Activated CD4-positive, alpha-beta memory T cell treated with anti-CD3 and anti-CD28 coated beads, Interleukin-2, amount 10 ng/mL, durations not matched to agents 7 days and 5 days (primary cell): ENCODE results near the gene NXPH1. TPM values are rescaled to one million over a fixed set of nuclear protein-coding genes. Genes with fewer than 3 reads are reported as not detected.

Source experiments
- CTCF ChIA-PET: fragments of 350-600 bp; sonication (Branson Sonifier 250); formaldehyde crosslinking; loops from one replicate; lab custom pipeline; 2021; ENCODE audit warnings: antibody characterized with exemption, inconsistent platforms; lab: Charles Lee
- POLR2A ChIA-PET: fragments of 350-600 bp; sonication (Branson Sonifier 250); formaldehyde crosslinking; loops from one replicate; lab custom pipeline; 2021; ENCODE audit warnings: antibody characterized with exemption; lab: Charles Lee
- DNase-seq: peaks from one replicate; pipeline ENCODE4 v3.0.0-alpha.2; 2020
- H3K27ac Mint-ChIP-seq: one replicate; pipeline ENCODE4 v1.8.0; 2021; ENCODE audit warnings: mild to moderate bottlenecking, mixed read lengths
- H3K27me3 Mint-ChIP-seq: one replicate; pipeline ENCODE4 v1.8.0; 2021; ENCODE audit warnings: mixed read lengths
- H3K36me3 Mint-ChIP-seq: one replicate; pipeline ENCODE4 v1.8.0; 2021; ENCODE audit warnings: low read depth, mixed read lengths
- H3K4me1 Mint-ChIP-seq: one replicate; pipeline ENCODE4 v1.8.0; 2021; ENCODE audit warnings: mixed read lengths
- H3K4me3 Mint-ChIP-seq: one replicate; pipeline ENCODE4 v1.8.0; 2021; ENCODE audit warnings: mild to moderate bottlenecking, mixed read lengths
- H3K9me3 Mint-ChIP-seq: one replicate; pipeline ENCODE4 v1.8.0; 2021; ENCODE audit warnings: mixed read lengths
- total RNA-seq, 2 experiments: library from RNA; stranded (reverse); gene quantifications; one replicate each; pipeline ENCODE4 v1.2.3, GENCODE V29; 2021

The NXPH1 gene
- total RNA-seq, 2 experiments from 2014 or later: not detected

DNA sequence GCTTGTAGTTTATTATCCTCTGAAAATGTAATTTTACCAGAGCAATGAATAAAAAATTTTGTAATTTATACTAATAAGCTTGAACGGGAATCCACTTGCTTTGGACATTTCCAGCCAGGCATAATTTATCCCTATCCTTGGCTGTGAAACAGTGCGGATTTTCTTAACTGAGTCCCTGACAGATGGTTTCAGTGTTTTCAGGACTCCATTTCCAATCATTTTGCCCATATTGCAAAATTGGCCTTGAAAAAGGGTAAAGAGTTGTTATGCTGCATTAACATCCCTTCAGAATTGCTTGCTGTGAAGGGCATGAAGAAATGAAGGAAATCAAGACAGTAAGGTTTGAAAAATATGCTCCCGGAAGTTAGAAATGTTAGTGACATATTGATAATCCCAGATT is 57.7 kb downstream of the NXPH1 start:
- Mint-ChIP-seq H3K27me3 (no peaks in the 10 kb centered on the region), H3K9me3 (no peaks in the 10 kb centered on the region), H3K4me3 (no peak overlapping the region), H3K27ac (no peak overlapping the region), H3K36me3 (no peaks in the 10 kb centered on the region), H3K4me1 (no peaks in the 10 kb centered on the region)
- no peak for DNase-seq
- POLR2A ChIA-PET: no interaction called here
- CTCF ChIA-PET: interaction anchor here (0.6 kb wide), 1 partner anchor 1956 kb away, joined by 3 read pairs; no protein-coding TSS in a partner anchor

DNA sequence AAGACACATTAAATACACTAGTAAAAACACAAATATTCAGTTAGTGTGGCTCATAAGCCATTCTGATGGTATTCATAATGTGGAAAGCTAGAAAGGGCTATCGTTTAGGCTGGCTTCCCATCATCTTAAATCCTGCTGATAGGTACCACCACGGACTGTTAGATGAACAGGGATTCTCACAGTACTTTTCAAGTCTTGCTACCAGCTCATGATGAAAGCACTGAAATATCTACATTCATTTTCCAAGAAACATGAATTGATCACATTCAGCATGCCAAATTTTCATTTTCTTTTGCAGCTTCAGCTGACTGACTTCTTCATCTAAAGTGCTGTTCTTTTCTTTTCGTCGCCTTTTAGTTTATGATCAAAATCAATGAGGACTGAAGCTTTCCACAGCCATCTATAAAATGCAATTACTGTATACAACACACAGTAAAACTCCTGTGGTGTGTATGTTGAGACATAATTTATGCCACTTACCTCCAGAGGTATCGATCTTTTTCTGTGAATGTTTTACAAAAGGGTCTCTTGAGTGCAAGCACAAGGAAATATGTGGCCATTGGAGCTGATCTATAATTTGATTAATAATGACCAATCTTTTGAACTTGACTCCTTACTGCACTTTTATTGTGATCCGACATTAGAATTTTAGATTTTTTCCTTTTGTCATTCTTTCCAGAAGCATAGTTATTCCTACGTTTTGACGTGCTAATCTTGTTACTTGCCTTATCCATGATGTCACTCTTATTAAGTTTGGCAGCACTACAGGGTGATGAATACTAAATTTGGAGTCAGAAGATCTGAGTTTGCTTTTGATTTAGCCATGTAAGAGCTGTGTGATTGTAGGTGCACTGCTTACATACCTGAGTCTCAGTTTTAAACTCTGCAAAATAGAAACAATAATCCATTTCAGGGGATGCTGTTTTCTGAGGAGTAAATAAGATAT is 58.4 kb downstream of the NXPH1 start:
- Mint-ChIP-seq H3K36me3 (no peaks in the 10 kb centered on the region), H3K9me3 (no peaks in the 10 kb centered on the region), H3K4me1 (no peaks in the 10 kb centered on the region), H3K27me3 (no peaks in the 10 kb centered on the region), H3K4me3 (no peak overlapping the region), H3K27ac (no peak overlapping the region)
- ChIA-PET POLR2A (no interaction called here), CTCF (interaction anchor here (0.6 kb wide), 1 partner anchor 1955 kb away, joined by 3 read pairs; no protein-coding TSS in a partner anchor)
- no peak for DNase-seq

DNA sequence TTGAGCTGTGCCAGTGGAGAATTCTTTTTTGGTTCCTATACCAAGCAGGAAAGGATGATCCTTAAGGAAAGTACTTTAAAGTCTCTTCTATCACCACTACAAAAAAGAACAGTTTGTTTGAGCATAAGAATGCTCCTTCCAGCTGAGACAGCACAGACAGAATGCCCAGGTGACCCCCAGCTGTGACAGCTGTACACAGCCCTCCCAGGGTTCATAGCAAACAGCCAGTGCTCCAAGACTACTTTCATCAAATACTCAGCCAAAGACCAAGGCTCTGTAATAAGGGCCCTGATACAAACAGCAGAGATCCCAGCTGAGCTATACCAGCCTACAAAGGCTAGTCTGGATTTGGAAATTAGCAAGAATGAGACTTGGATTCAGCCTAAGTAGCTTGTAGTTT is 65.7 kb downstream of the NXPH1 start:
- H3K9me3 Mint-ChIP-seq: no peaks in the 10 kb centered on the region
- no peaks in the 10 kb centered on the region for H3K36me3 Mint-ChIP-seq
- H3K27me3 Mint-ChIP-seq: no peaks in the 10 kb centered on the region
- ChIA-PET CTCF (no interaction called here), POLR2A (no interaction called here)
- no peak for DNase-seq
- no peak overlapping the region for H3K27ac Mint-ChIP-seq
- no peaks in the 10 kb centered on the region for H3K4me1 Mint-ChIP-seq
- no peak overlapping the region for H3K4me3 Mint-ChIP-seq

DNA sequence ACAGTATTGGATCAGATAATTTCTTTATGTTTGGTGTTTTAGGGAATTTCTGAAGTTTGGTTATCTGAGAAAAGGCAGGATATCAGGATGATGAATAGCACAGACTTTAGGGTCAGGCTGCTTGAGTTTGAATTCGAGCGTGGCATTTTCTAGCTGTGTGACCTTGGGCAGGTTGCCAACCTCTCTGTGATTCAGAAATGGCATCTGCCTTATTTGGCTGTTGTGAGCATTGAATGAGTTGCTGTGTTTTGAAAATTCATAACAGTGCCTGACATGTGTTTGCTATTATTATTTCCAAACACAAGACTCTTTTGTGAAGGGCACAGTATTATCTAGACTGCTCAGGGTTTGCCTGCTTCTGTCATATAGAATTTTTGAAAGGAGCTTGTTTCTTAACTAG is 66.9 kb downstream of the NXPH1 start:
- H3K9me3 Mint-ChIP-seq: no peaks in the 10 kb centered on the region

DNA sequence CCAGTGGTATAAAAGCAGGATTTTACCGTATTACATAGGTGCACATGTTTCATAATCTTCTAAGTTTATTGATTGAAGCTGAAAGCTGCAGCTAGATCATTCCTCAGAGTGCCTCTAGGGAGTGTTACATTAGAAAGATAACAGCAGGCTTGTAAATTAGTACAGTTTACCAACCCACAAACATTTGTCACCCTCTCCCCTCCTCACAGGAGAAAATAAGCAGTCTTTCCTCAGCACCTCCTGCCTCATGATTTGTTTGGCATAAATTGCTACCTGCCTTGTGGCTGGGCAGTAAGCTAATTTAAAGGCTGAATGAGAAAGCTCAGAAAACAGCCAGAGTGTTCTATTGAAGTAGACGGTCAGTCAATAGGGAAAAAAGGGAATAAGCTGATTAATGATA is 74.2 kb downstream of the NXPH1 start:
- Mint-ChIP-seq H3K4me3 (no peak overlapping the region), H3K36me3 (no peaks in the 10 kb centered on the region), H3K27me3 (no peaks in the 10 kb centered on the region), H3K27ac (no peak overlapping the region), H3K4me1 (no peaks in the 10 kb centered on the region), H3K9me3 (no peaks in the 10 kb centered on the region)
- CTCF ChIA-PET: no interaction called here
- no peak for DNase-seq
- POLR2A ChIA-PET: no interaction called here

More for the DNA sequence above, 66.9 kb downstream of the NXPH1 start:
- POLR2A ChIA-PET: no interaction called here
- H3K36me3 Mint-ChIP-seq: no peaks in the 10 kb centered on the region
- DNase-seq: no peak
- no peak overlapping the region for H3K4me3 Mint-ChIP-seq
- H3K4me1 Mint-ChIP-seq: no peaks in the 10 kb centered on the region
- CTCF ChIA-PET: no interaction called here
- H3K27ac Mint-ChIP-seq: no peak overlapping the region
- H3K27me3 Mint-ChIP-seq: no peaks in the 10 kb centered on the region

DNA sequence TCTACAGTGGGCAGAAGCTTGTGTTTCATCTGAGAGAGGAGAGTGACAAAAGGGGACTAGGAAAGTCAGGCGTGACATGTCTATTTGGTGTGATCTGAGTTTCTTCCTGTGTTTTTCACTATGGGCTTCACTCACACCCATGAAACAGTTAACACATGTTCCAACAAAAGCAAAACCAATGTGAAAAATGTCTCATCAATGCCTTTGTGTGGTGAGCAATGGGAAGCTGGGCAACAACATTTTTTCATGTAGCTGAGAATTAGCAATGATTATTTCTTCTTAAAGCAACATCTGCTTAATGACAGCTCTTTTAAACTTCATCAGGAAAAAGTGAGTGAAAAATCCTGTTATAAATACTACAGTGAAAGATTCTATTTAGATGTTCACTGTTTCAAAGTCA is 76.2 kb downstream of the NXPH1 start:
- H3K4me3 Mint-ChIP-seq: no peak overlapping the region
- CTCF ChIA-PET: no interaction called here
- no peaks in the 10 kb centered on the region for H3K36me3 Mint-ChIP-seq
- no peak overlapping the region for H3K27ac Mint-ChIP-seq
- no peaks in the 10 kb centered on the region for H3K27me3 Mint-ChIP-seq
- DNase-seq: no peak
- H3K4me1 Mint-ChIP-seq: no peaks in the 10 kb centered on the region
- H3K9me3 Mint-ChIP-seq: no peaks in the 10 kb centered on the region
- POLR2A ChIA-PET: no interaction called here

DNA sequence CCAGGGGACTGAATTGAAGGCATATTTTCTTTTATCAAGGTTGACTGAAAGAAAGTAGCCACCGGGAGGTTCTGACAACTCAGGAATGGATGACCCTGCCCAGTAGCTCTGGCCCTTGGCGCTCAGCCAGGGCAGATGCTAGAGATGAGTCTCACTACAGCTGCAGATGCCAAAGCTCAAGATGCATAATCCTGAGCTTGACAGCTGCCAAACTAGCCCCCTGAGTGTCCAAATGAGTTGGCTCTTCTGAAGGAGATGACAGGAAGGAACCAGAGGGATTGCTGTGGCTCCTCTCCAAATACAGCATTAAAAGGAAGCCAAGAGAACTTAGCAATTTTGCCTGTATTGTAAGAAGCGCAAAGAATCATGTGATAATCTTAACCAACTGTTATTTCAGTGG is 78.4 kb downstream of the NXPH1 start:
- no peaks in the 10 kb centered on the region for H3K36me3 Mint-ChIP-seq
- no peak overlapping the region for H3K27ac Mint-ChIP-seq
- H3K4me3 Mint-ChIP-seq: no peak overlapping the region
- CTCF ChIA-PET: no interaction called here
- no peaks in the 10 kb centered on the region for H3K4me1 Mint-ChIP-seq
- H3K9me3 Mint-ChIP-seq: no peaks in the 10 kb centered on the region
- H3K27me3 Mint-ChIP-seq: no peaks in the 10 kb centered on the region
- POLR2A ChIA-PET: no interaction called here
- no peak for DNase-seq

DNA sequence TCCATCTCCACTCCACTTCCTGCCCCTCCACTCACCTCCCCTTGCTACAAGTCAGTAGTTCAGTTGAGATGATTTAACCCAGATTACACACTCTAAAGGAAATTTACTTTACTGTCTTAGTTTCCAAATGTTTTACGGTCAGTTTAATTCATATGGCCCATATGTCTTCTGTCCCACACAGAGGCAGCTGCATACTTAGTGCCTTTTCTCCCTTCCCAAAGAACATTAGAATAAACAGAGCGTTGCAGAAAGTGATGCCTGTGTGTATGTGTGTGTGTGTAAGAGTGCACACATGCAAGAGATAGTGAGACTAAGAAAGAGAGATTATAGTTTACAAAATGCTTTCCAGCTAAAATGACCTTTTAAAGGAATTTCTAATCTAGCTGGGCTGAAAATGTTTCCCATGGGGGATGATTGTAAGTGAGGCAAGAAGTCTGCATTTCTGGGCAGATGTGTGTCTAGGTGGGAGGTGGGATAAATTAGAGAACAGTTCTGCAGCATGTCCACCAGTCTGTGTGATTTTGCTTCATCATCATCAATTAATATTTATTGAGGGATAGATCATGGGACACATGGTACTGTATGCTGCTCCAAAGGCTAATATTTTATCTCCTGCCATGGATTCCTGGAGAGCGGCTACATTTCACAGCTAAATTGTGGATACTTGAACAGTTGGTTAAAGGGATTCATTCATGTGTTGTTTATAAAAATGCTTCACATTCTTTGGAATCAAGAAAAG is 81.5 kb downstream of the NXPH1 start:
- H3K4me1 Mint-ChIP-seq: no peaks in the 10 kb centered on the region
- ChIA-PET POLR2A (no interaction called here), CTCF (no interaction called here)
- H3K36me3 Mint-ChIP-seq: no peaks in the 10 kb centered on the region
- H3K27ac Mint-ChIP-seq: no peak overlapping the region
- H3K9me3 Mint-ChIP-seq: no peaks in the 10 kb centered on the region
- DNase-seq: no peak
- H3K4me3 Mint-ChIP-seq: no peak overlapping the region
- H3K27me3 Mint-ChIP-seq: no peaks in the 10 kb centered on the region

DNA sequence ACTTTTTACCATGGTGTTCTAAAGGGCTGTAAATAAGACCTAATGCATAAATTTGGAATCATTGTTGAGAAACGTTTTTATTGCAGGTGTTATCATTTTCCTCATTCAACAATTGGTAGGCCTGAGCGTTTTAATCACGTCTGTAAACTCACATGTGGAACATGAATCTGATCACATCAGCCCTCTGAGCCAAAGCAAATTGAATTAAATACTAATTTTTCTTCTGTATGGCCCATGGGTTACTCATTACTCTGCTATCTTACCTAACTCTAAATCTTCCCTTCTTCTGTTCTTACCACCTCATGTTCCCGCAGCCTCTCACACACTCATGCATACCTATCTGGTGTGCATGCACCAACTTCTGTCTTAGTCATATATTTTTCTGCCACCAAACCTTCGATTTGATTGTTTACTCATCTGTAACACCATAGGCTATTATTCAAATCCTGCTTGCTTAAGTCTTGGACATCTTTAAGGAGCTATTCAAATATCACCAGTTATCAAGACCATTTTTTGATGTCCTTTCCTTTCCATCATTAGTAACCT is 82.3 kb downstream of the NXPH1 start:
- no peaks in the 10 kb centered on the region for H3K4me1 Mint-ChIP-seq
- no peaks in the 10 kb centered on the region for H3K27me3 Mint-ChIP-seq
- H3K4me3 Mint-ChIP-seq: no peak overlapping the region
- ChIA-PET CTCF (no interaction called here), POLR2A (no interaction called here)
- H3K36me3 Mint-ChIP-seq: no peaks in the 10 kb centered on the region
- no peak for DNase-seq
- H3K9me3 Mint-ChIP-seq: no peaks in the 10 kb centered on the region
- no peak overlapping the region for H3K27ac Mint-ChIP-seq

DNA sequence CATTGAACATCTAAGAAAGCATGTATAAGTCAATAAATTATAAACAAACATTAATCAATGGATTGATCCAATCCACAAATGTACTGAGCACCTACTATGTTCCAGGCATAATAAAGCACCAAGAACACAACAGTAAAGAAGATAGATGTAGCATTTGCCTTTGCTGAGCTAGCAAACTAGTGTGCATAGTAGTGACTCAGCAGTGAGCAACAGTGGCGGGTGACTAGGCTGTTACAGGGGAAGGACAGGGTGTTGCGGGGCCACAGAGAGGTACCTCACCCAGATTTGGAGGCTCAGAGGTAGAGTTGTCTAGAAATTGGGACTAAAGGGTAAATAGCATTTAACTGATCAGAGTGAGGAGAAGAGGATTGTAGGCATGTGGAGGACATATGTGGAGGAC is 83.6 kb downstream of the NXPH1 start:
- no peaks in the 10 kb centered on the region for H3K27me3 Mint-ChIP-seq
- no peaks in the 10 kb centered on the region for H3K36me3 Mint-ChIP-seq
- H3K4me3 Mint-ChIP-seq: no peak overlapping the region
- no peak overlapping the region for H3K27ac Mint-ChIP-seq
- ChIA-PET CTCF (no interaction called here), POLR2A (no interaction called here)
- DNase-seq: no peak
- no peaks in the 10 kb centered on the region for H3K4me1 Mint-ChIP-seq
- H3K9me3 Mint-ChIP-seq: no peaks in the 10 kb centered on the region

DNA sequence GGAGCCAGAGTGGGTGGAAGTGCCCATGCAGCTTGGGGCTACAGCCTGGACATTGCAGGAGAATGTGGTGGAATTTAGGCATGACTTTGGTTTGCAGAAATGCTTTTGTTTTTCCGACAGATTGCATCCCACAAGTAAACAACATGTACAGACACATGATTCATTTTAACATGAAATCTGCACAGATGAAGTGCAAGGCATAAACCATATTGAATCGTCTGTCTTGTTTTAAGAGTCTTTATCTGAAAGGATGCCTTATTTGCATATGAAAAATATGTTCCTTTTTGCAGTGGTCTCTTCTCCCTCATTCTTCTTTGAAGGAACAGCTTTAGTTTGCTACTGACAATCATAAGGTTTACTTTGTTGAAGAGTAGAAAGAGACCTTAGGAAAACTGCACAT is 94.9 kb downstream of the NXPH1 start:
- H3K36me3 Mint-ChIP-seq: no peaks in the 10 kb centered on the region
- DNase-seq: no peak
- no peaks in the 10 kb centered on the region for H3K27me3 Mint-ChIP-seq
- H3K4me1 Mint-ChIP-seq: no peaks in the 10 kb centered on the region
- H3K27ac Mint-ChIP-seq: no peak overlapping the region
- H3K4me3 Mint-ChIP-seq: no peak overlapping the region
- CTCF ChIA-PET: no interaction called here
- no peaks in the 10 kb centered on the region for H3K9me3 Mint-ChIP-seq
- POLR2A ChIA-PET: no interaction called here

DNA sequence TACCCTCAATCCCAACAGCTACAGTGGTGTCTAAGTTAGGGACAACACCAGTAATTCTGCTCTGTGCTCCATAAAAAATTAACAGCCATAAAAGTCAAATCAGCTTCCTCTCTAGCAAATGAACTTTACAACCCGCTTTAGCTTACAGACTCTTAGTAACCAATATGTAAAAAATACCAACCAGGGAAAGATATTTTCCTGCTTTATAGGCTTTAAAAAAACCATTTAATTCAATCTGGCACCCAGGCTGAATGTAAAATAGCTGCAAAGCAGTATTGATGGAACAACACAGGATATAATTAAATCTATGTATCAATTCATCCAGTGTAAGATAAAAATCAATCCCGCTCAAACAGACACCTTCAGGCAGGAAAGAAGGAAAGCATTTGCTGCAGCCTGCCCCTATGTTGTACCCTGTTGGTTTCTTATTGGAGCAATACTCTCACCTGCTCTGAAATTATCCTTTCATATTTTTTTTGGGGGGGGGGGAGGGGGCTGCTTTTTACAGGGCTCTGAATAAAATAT is 98.6 kb downstream of the NXPH1 start:
- POLR2A ChIA-PET: no interaction called here
- no peaks in the 10 kb centered on the region for H3K9me3 Mint-ChIP-seq
- no peaks in the 10 kb centered on the region for H3K36me3 Mint-ChIP-seq
- H3K4me3 Mint-ChIP-seq: no peak overlapping the region
- CTCF ChIA-PET: no interaction called here
- no peak for DNase-seq
- no peaks in the 10 kb centered on the region for H3K27me3 Mint-ChIP-seq
- no peaks in the 10 kb centered on the region for H3K4me1 Mint-ChIP-seq
- H3K27ac Mint-ChIP-seq: no peak overlapping the region

DNA sequence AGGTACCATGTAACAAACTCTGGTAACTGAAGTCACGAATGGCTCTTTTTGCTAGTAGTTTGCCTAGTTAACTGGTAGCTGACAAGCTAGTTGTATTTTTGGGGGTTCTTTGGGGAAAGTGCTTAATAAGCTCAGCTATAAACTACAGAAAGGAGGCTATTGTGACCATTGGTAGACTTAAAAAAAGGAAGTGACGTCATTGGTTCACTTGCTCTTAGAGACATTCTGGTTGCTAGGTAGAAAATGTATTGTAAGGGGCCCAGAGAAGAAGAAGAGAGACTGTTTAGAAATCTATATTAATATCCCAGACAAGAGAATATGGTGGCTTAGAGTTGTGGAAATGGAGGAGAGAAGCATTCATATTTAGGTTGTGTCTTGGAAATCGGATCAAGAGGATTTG is 103.0 kb downstream of the NXPH1 start:
- POLR2A ChIA-PET: no interaction called here
- DNase-seq: no peak
- Mint-ChIP-seq H3K36me3 (no peaks in the 10 kb centered on the region), H3K27me3 (no peaks in the 10 kb centered on the region), H3K4me1 (no peaks in the 10 kb centered on the region), H3K27ac (no peak overlapping the region), H3K9me3 (no peaks in the 10 kb centered on the region), H3K4me3 (no peak overlapping the region)
- CTCF ChIA-PET: no interaction called here
